Measurements from ENCODE around the gene MUS81. TPM values are rescaled to one million over a fixed set of nuclear protein-coding genes. Genes with fewer than 3 reads are reported as not detected.

The MUS81 gene
- total and polyA plus RNA-seq, 2 of the 13 experiments (the other 11 are each of a cell fraction or from before 2014, with no cell fraction given), result 25.6 to 30.2 TPM

GRCh38 chr11:65890324-65891218 is 30.3 kb downstream of the MUS81 start, which contains the start of gene CCDC85B (continued):
- TF ChIP-seq TFAP4 (IDR thresholded peaks at IDR 0.05; ENCODE audit: borderline replicate concordance, low read depth) (no peak), JUN (CRISPR knock-in tag; IDR thresholded peaks at IDR 0.05) (no peak), STAT6 (CRISPR knock-in tag; IDR thresholded peaks at IDR 0.05; ENCODE audit: borderline replicate concordance) (no peak), TFE3 (CRISPR knock-in tag; IDR thresholded peaks at IDR 0.05) (no peak; the same call in 1 of the 2 replicates), THAP7 (CRISPR knock-in tag; IDR thresholded peaks at IDR 0.05) (peak; percentile 92), SOX13 (IDR thresholded peaks at IDR 0.05) (no peak; the same call in 1 of the 2 replicates), SOX13 (CRISPR knock-in tag; conservative IDR thresholded peaks at IDR 0.05 in 1 of 2, IDR thresholded peaks at IDR 0.05 in 1 of 2) (no peak), MXD3 (CRISPR knock-in tag; IDR thresholded peaks at IDR 0.05) (peak; percentile 78; the same call in 1 of the 2 replicates), ZZZ3 (CRISPR knock-in tag; IDR thresholded peaks at IDR 0.05; ENCODE audit: borderline replicate concordance) (0 out of 2 replicates have a peak, but pooled peaks have one; percentile 29), FOXC1 (CRISPR knock-in tag; IDR thresholded peaks at IDR 0.05; ENCODE audit: borderline replicate concordance) (peak; percentile 75; the same call in 1 of the 2 replicates), ZBTB44 (CRISPR knock-in tag; IDR thresholded peaks at IDR 0.05) (0 out of 2 replicates have a peak, but pooled peaks have one; percentile 43), SKI (IDR thresholded peaks at IDR 0.05; ENCODE audit: partially characterized antibody) (peak; percentile 46), ZNF574 (CRISPR knock-in tag; IDR thresholded peaks at IDR 0.05) (peak; percentile 80), IRX3 (CRISPR knock-in tag; IDR thresholded peaks at IDR 0.05; ENCODE audit: borderline replicate concordance, low read depth) (peak; percentile 90; the same call in 1 of the 2 replicates), KDM6A (CRISPR knock-in tag; IDR thresholded peaks at IDR 0.05; ENCODE audit: low read depth) (no peak), DPF2 (CRISPR knock-in tag; IDR thresholded peaks at IDR 0.05; ENCODE audit: borderline replicate concordance, low read depth) (no peak)

Measured in HepG2 (cell line).